Measurements from ENCODE around the gene COLGALT1. TPM values are rescaled to one million over a fixed set of nuclear protein-coding genes. Genes with fewer than 3 reads are reported as not detected.

COLGALT1 gene
- total RNA-seq, 1 experiment from 2014 or later, result 86.0 TPM

GRCh38 chr19:17579661-17580244 is 24.3 kb downstream of the COLGALT1 start:
- H3K4me2 ChIP-seq (ENCODE audit: low read length), result peak overlapping the region; percentile 69
- ChIA-PET CTCF (interaction anchor here (0.9 to 1.1 kb wide), 3 partner anchors 9 to 27 kb away, joined by 3 to 8 read pairs (median 3); no protein-coding TSS in a partner anchor), POLR2A (interaction anchor here (0.5 to 1.3 kb wide), 5 partner anchors 9 to 280 kb away, joined by 3 to 4 read pairs (median 3); partner anchors contain the start of gene RPL18A), RAD21 (ENCODE audit: low non-redundant PET in 1 of 2, low total read pairs in 2 of 2, uncharacterized antibody in 2 of 2, unreplicated experiment in 2 of 2) (interaction anchor here (0.6 to 0.9 kb wide), 4 partner anchors 42 to 187 kb away, joined by 3 to 7 read pairs (median 4); no protein-coding TSS in a partner anchor)
- H3K4me3 ChIP-seq (replicated peaks in 1 of 2; ENCODE audit: low read depth in 1 of 2, low read length in 2 of 2), result no peak overlapping the region
- H2AFZ ChIP-seq (ENCODE audit: low read depth, low read length, poor library complexity, severe bottlenecking), result peak overlapping the region; percentile 77
- H3K27me3 ChIP-seq (ENCODE audit: insufficient read depth, low read length), result no peaks in the 10 kb centered on the region
- peak; percentile 90 for DNase-seq (ENCODE audit: low read depth, low spot score)
- peaks cover 5% of the 10 kb centered on the region; the same call in 1 of the 2 replicates for H4K20me1 ChIP-seq (ENCODE audit: insufficient read depth)
- H3K79me2 ChIP-seq (ENCODE audit: insufficient read depth, low read length), result peaks cover 3% of the 10 kb centered on the region; the same call in 1 of the 2 replicates
- intact Hi-C loops (cut with micrococcal nuclease), result loop anchor here (5.0 kb wide), 1 partner anchor 67 kb away; the partner anchor contains the start of gene PGLS
- H3K36me3 ChIP-seq (ENCODE audit: control insufficient read depth in 1 of 2, insufficient read depth in 2 of 2, low read length in 2 of 2), result peaks cover 22 to 39% of the 10 kb centered on the region in 2 experiments; a peak in 3 of 4 replicates
- BruUV-seq (replicated peaks), result no TSS peak
- peak overlapping the region; percentile 44 for H3K9ac ChIP-seq (ENCODE audit: low read length)
- H3K9me2 ChIP-seq (ENCODE audit: insufficient read depth), result no peaks in the 10 kb centered on the region
- no peak for TF ChIP-seq SRF (IDR thresholded peaks at IDR 0.05; ENCODE audit: low read depth)
- TF ChIP-seq ZBTB33 (IDR thresholded peaks at IDR 0.05; ENCODE audit: extremely low read depth, insufficient replicate concordance, low read length), result no peak
- TF ChIP-seq YY1 (IDR thresholded peaks at IDR 0.05; ENCODE audit: extremely low read depth, insufficient replicate concordance, low read depth, low read length), result no peak
- no peak for TF ChIP-seq POLR2A (IDR thresholded peaks at IDR 0.05; ENCODE audit: borderline replicate concordance, extremely low read depth, insufficient read depth, insufficient read length)
- TF ChIP-seq CEBPB (IDR thresholded peaks at IDR 0.05; ENCODE audit: low read depth), result no peak
- no peak for TF ChIP-seq SIN3A (IDR thresholded peaks at IDR 0.05; ENCODE audit: low read depth)
- TF ChIP-seq RAD21 (IDR thresholded peaks at IDR 0.05; ENCODE audit: low read depth), result no peak
- TF ChIP-seq, protein P1, sequence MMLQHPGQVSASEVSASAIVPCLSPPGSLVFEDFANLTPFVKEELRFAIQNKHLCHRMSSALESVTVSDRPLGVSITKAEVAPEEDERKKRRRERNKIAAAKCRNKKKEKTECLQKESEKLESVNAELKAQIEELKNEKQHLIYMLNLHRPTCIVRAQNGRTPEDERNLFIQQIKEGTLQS (IDR thresholded peaks at IDR 0.05), result no peak
- TF ChIP-seq EZH2 (IDR thresholded peaks at IDR 0.05), result no peak
- no peaks in the 10 kb centered on the region for H3K9me3 ChIP-seq (ENCODE audit: control insufficient read depth in 1 of 2, insufficient read depth in 1 of 2, low read depth in 1 of 2, low read length in 2 of 2)
- H3K4me1 ChIP-seq (ENCODE audit: control insufficient read depth in 1 of 2, insufficient read depth in 2 of 2, low read length in 2 of 2), result peaks cover 16 to 36% of the 10 kb centered on the region in 2 experiments; a peak in 3 of 4 replicates
- ATAC-seq, result peak; percentile 81
- peak overlapping the region; percentile 50 for H3K27ac ChIP-seq (ENCODE audit: low read depth, low read length)

Data from HCT116 (cell line).